ENCODE data around the gene SORCS1.

DNA sequence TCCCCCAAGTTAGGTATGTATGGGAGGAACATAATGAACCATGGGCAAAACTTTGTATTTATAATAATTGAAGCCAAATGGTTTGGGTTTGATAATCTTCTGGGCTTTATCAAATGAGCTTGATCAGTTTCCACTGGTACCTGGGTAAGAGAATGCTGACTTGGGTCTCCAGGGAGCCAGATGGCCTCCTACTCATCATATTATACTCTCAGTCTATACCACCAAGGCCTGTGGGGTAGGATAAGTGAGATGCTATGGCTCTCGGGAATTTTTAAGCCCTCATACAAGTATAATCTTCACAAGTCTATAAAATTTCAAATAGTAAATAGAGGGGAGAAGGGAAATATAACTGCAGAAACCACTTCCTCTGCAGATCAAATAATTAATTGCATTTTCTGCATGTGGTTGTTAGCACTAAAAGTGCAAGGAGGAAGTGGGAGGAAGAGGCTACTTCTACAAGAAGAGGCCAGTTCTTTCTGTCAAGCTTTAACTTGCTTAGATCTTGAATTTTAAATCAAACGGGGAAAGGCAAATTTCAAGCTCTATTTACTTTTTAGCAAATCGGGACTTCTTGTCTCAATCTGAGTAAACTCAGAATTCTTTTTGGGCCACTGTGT, 349.0 kb downstream of the SORCS1 start:
- TF ChIP-seq CTCF (IDR thresholded peaks at IDR 0.05; ENCODE audit: low read depth, low read length): no peak
- no peak for TF ChIP-seq MYC (IDR thresholded peaks at IDR 0.05; ENCODE audit: low read depth, low read length)
- TF ChIP-seq POLR2A (IDR thresholded peaks at IDR 0.05; ENCODE audit: extremely low read depth, insufficient read length): no peak

Measured in NB4 (cell line).